22Rv1 (cell line): ENCODE results near the gene CHD6.

ENCODE experiments used
- CTCF ChIP-seq: fragments of 450-650 bp; IDR thresholded peaks from 2 replicates; pipeline ENCODE4 v1.5.1; 2017; ENCODE audit warnings: mild to moderate bottlenecking
- ZFX ChIP-seq: fragments of 450-650 bp; IDR thresholded peaks from 2 replicates; pipeline ENCODE4 v1.6.1; 2017; ENCODE audit warnings: antibody characterized with exemption, borderline replicate concordance

- TF ChIP-seq CTCF: no peak
- no peak for TF ChIP-seq ZFX
Observed at GRCh38 chr20:41366546-41367392, 251.4 kb downstream of the CHD6 start, which contains the start of gene EMILIN3.
